HG02759 (cell line): ENCODE data around the gene ARNT2.

Source experiments
- ATAC-seq: cut with Tn5 transposase; IDR thresholded peaks from one replicate; pipeline ENCODE4 v1.9.1; 2021; ENCODE audit warnings: mild to moderate bottlenecking, moderate library complexity; ENCODE audit not compliant: unreplicated experiment

ARNT2 gene

GRCh38 chr15:80487839-80488390 is 83.7 kb downstream of the ARNT2 start:
- ATAC-seq, result no peak

DNA sequence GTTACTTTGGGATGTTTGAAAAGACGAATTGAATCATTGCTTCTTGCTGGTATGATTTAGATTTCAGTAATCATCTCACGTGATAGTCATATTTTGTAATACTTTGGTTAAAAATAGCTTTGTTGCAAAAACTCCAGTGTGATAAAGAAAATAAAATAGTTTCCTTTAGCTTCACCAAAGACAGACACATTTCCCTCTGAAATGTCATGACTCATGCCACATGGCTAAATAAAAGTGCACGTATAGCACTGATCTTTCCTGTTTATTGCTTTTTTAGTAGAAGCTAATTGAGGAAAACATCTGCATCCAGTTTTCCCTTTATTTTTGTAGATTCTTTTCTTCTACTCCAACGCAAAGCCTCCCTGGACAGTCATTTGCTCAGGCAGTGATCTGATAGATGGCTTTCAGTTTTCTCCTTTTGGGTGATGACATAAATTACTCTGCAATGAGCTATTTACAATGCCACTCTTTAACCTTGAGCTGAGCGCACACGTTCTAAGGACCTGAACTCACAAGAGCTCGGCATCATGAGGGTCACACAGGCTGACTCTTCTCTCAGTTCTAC is 84.9 kb downstream of the ARNT2 start:
- ATAC-seq, result no peak

DNA sequence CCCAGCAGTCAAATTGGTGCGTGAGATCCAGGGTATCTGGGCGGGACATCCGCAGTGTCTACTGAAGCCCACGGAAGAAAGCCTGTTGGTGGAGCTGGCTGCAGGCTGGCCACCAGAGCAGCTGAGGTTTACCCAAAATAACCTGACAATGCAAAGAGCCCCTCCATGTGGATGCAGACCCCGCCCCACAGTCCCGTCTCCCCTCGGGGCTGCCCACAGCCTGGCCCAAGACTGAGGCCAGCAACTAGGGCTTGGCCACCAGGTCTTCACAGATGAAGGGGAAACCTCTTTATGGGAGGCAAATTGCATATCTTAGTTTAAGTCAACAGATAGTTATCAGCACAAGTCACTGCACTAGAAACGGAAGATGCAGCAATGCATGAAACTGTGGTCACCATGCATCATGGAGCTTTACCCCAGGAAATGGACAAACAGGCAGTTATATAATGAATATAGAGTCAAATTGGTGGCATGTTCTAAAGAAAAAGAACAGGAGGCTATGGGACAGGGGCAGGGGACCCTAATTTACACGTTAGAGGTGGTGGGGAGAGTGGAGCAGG is 86.3 kb downstream of the ARNT2 start:
- ATAC-seq, result no peak

- ATAC-seq, result no peak
Measured at GRCh38 chr15:80491163-80491847, 87.1 kb downstream of the ARNT2 start.

DNA sequence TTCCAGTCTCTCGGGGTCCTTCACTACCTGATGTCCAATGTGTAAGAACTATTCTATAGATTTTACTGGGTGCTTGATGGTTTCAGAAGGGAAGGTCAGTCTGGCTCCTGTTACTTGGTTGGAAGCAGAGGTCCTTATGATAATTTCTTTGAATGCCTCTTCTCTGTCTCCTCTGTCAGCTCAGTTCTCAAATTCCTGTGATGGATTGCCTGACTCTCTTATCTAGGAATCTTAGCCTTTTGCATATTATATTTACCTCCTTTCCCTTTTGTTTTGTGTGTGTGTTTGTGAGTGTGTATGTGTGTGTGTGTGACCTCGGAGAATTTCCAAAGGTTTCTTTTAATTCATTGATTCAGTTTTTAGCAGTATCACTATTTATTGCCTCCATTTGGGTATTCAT is 88.2 kb downstream of the ARNT2 start:
- ATAC-seq, result no peak

DNA sequence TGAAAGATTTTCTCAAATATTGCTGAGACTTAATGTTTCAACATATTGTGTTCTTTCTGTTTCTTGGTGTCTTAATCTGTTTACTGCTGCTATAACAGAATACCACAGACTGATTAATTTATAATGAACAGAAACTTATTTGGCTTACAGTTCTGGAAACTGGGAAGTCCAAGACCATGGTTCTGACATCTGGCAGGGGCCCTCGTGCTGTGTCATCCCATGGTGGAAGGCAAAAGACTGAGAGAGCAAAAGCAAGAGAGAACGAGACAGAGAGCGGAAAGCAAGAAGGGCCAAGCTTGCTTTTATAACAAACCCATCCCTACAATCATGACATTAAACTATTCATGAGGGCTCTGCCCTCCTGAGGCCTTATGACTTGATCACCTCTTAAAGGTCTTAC is 88.7 kb downstream of the ARNT2 start:
- no peak for ATAC-seq

DNA sequence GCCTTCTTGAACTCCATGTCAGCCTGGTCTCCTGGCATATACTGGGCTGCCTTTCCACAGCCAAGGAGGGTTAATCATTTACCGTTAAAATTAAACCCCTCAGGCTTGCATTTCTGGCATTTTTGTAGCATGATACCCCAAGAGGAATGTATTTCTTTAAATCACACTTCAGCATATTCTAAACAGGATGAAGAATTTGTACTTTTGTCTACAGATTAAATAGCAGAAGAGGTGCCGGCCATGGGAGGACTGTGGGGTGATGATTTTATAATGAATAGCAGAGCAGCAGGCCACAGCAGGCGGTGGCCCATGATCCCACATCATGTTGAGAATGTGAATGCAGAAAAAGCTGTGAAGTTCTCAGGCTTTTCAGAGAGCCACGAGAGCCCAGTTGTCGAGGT is 90.2 kb downstream of the ARNT2 start:
- no peak for ATAC-seq

GRCh38 chr15:80494756-80495155 is 90.6 kb downstream of the ARNT2 start:
- ATAC-seq, result no peak

DNA sequence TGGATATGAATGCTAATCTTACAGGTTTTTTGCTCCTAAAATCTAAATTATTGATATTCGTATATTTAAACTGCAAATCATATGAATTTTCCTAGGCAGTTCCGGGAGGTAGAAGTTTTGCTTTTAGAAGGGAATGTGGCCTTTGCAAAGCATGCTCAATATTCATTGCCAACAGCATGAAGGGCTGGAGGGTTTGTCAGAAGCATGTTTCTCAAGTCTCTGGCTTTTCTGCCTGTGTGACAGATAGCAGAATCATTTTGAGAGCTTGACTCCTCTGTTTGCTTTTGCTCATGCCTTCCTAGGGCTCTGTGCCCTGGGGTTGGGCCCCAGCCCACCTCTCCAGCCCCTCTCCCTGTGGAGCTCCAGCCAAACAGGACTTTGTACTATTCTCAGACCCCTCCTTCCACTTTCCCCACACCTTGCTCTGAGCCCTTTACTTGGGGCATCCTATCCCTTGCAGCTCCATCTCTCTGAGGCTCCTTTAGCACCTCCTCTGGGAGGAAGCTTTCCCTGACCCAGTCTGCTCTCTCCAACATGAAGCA is 91.3 kb downstream of the ARNT2 start:
- no peak for ATAC-seq

DNA sequence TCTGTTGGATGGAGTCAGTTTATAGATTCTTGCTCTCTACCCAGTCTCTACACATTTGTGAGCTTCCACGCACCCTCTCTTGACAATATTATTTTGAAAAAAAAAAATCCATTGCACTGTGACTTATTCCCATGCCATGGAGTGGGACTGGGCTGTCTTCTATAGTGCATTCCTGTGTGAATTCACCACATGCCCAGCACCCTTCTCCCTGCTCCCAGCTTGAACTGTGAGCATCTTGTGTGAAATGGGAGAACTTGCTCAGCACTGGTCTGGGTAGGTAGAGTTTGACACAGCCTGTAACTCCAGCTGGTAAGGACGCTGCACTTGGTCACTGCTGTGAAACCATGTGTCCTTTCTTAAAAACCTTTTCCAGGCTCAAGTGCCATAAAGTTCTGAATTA is 91.9 kb downstream of the ARNT2 start:
- no peak for ATAC-seq

DNA sequence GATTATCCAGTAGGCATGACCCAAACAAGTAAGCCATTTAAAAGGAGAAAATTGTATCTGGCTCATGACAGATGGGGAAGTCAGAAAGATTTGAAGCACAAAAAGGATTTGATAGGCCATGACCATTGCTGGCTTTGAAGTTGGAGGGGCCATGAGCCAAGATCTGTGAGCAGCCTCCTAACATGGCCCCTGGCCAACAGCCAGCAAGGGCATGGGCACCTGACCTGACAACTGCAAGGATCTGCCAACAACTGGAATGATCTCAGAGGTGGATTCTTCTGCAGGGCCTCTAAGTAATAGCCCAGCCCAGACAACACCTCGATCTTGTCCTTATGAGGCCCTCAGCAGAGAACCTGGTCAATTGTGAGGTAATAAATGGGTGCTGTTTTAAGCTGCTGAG is 93.0 kb downstream of the ARNT2 start:
- ATAC-seq, result no peak

GRCh38 chr15:80498652-80499051 is 94.5 kb downstream of the ARNT2 start:
- no peak for ATAC-seq

DNA sequence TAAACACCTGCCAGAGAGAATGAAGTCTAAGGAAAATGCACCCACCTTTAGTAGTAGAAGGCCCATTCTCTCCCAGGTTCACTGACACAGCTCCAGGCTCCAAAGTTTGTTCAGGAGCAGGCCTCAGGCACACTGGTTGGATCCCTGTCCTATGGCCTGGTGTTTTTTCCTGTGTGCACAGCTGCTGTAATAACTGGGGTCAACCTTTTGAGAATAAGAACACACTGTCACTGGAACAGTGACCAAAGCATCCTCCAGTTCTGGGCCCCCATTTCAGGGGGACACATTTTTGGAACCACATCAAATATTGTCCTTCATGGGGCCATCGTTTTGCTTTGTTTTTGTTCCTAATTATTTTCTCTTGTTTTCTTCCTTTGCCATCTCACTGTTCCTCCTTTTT is 95.8 kb downstream of the ARNT2 start:
- ATAC-seq, result no peak

DNA sequence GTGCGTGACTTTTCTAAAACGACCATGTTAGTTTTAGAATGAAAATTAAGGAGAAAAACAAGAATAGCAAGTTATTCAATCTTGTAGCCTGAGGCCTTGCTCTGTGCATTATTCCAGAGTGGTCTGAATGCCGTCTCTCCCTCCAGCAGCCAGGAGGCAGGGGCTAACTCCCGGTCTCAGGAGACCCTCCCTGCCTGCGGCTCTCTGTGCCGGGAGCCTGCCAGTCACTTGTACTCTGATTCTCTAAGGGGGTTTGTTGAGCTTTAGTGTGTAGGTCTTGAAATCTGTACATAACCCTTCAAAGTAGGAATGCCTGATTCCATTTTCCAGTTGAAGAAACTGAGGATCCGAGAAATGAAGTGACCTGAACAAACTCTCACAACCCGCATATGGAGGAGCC is 97.3 kb downstream of the ARNT2 start:
- ATAC-seq, result no peak

GRCh38 chr15:80502782-80503181 is 98.6 kb downstream of the ARNT2 start:
- ATAC-seq, result no peak

DNA sequence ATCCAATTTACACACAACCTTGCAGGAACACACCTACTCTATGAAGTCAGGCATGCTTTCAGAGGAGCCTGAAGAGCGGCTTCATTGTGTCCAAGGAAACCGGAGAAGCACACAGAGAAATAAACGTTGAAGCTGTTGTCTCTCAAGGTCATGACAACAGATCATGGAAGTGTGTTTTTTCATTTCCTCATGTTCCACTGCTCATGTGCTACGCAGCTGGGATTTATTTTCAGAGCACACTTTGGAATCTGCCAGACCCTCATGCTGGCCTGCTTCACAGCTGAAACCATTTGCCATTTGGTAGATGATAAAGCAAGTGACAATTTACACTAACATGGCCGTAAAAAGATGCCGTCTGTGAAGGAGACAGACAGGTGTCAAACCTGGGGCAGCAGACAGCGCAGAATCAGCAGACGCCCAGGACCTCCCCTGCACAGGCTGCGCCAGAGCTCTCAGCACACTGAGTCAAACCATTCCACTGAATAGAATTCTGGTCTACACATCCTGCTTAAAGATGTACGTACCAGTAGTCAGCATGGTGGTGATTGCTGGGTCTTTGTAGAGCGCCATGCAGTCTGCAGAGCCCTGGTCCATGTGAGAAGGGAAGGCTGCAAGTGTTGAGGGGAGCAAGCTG is 99.3 kb downstream of the ARNT2 start:
- ATAC-seq, result no peak

- no peak for ATAC-seq
Measured at GRCh38 chr15:80504931-80505330, 100.7 kb downstream of the ARNT2 start.

- ATAC-seq, result no peak
Measured at GRCh38 chr15:80506286-80506893, 102.2 kb downstream of the ARNT2 start.

GRCh38 chr15:80507131-80507530 is 102.9 kb downstream of the ARNT2 start:
- no peak for ATAC-seq

- ATAC-seq, result no peak
Measured at GRCh38 chr15:80507638-80508316, 103.6 kb downstream of the ARNT2 start.

DNA sequence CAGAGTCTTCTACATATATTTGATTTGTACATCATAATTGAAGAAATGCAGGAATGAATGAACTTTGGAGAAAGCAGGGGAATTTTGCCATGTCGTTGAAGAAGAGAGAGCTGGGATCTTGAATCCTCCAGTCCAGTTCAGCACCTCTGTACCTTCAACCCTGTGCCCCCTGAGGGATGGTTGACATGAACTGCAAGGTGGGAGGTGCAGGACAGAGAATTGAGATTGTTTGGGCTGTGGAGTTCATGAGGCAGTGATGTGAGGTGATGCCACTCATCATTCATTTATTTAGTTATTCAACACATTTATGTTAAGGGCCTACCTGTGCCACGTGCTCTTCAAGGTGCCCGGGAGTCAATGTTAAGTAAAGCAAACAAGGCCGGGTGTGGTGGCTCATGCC is 104.6 kb downstream of the ARNT2 start:
- ATAC-seq, result no peak
